Stimulated activated CD8-positive, alpha-beta memory T cell treated with anti-CD3 and anti-CD28 coated beads, Interleukin-12 subunit alpha, Interleukin-12 subunit beta, amount 100 ng/mL, for 1 hour (primary cell): Measurements from ENCODE around the gene DACT1.

Source experiments
- DNase-seq: peaks from one replicate; pipeline ENCODE4 v3.0.0-alpha.2; 2020; ENCODE audit warnings: low read depth

The DACT1 gene

DNA sequence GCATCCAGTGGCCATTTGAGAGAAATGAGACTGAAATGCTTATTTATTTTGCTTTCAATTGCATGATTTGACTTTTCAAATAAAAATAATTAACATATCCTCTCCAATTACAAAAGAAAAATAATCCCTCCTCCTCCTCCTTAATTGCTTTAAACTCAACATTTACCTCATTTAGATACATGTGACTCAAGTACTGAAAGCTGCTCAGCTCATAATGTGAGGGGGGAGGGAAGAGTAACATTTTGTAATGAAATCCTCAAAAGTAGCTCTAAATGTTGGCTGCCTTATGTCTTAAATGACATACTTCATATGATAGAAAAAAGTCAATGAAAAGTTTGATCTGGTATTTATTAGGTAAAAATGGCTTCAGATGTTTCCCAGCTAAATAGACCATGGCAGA lies 29.0 kb downstream of the DACT1 start:
- no peak for DNase-seq

DNA sequence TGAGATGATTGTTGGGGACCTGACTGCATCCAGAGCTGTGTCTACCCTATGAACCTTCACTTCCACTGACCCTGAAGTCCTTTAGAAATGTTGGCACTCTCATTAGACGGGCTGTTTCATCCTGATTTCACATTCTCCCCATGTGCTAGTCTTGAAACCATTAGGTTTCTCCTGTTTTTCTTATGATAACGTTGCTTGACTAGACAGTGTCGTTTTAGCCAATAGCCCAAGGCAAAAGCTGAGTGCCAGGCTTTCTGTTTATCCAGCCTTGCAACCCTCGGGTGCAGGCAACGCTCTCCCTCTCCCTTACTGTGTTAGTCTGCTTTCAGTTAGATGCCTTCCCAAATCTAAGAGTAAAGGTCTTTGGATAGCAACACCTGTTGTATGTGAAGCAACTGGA lies 30.1 kb downstream of the DACT1 start:
- DNase-seq = no peak

DNA sequence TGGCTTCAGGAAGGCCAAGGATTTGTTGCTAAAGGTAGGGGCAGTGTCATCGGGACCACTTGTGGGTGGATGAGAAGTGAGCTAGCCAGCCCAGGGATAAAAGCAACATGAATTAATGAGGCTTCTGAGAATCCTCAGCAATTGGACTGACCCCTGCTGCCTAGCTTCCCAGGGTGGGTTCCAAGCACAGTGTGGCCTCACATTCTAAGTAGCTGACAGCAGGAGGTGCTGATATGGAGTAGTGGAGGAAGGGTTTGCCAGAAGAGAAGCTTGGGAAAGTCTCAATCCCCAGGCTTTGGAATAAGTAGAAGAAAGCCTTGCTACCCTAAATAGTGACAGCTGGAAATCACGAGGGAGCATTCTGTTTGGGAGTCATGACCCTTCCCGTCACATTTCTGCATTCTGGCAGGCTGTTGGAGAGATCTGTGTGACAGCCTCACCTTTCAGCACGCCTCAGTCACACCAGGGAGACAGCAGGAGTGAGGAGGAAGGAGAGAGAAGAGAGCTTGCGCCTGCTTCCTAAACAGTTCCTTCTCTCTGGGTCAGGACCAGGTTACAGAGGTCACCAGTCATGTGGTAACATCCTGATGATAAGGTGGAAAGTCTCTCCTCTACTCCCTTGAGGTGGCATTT lies 31.2 kb downstream of the DACT1 start:
- no peak for DNase-seq

DNA sequence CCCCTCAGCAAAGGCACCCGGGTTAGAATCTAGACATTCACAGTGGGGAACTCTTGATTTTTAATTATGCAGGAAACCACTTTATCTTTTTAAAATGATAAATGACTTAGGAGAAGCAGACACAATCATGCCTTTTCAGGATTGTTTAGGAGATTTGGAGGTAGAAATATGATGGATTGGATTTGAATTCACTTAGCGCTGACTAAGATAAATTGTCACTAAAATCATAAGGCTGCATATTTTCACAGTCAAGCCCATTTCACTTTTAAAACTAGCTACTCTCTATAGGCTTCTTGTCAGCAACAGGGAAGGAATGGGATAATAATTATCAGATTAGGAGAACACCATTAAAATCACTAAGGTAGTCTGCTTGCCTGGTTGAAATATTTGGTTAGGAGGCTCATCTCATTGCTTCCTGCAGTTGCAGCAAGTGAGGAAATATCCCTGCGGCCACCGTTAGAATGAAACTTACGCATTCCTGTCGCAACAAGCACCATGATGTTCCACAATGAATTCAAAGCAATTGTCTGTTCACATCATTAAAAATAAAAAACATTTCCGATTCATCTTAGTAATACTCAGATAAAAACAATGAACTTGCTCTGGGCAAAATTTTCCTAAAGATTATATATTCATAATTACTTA lies 31.9 kb downstream of the DACT1 start:
- DNase-seq = no peak

DNA sequence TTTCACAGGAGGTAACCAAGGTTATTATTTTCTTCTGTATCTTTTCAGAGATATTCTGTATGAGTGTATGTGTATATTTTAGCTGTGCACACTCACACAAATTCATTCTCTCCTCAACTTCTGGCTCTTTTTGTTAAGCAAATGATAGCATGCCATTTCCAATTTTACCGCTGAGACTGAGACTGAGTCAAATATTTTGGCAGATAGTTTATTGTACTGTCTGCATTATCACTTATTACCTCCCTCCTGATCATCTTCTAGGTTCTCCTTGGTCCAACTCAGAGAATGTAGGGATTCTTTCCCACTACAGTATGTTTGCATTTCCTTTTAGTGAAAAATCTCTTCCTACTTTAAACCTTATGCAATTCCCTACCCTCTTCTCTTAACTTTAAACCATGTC lies 33.3 kb downstream of the DACT1 start:
- DNase-seq = no peak

DNA sequence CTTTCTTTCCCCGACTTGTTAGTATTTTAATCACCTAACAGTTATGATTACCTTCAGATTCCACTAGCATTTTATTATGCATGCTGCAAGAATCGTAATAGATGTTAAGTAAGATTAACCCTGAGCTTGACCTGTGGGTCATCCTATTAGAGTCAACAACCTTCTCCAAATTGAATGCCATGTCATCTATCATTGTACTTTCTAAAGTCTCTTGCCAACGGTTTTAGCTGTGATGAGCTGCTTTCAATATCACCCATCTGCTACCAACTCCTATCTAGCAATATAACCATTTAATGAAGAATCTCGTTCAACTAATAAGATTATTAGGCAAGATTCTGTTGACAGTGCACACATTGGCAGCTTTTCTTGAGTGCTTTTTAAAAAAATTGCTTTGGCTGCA lies 33.7 kb downstream of the DACT1 start:
- no peak for DNase-seq

DNA sequence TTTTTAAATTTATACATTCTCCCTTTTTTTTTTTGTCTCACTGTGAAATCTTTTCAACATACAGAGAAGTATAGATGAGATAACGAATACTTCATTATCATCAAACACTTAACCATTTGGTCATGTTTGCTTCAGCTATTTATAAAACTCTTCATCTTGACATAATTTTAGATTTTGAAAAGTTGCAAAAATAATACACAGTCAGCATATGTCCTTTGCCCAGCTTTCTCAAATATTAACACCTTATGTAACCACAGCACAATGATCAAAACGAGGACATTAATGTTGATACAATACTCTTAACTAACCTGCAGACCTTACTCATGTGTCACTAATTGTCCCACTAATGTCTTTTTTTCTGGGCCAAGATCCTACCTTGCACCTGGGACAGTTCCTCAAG lies 36.0 kb downstream of the DACT1 start:
- DNase-seq = no peak

DNA sequence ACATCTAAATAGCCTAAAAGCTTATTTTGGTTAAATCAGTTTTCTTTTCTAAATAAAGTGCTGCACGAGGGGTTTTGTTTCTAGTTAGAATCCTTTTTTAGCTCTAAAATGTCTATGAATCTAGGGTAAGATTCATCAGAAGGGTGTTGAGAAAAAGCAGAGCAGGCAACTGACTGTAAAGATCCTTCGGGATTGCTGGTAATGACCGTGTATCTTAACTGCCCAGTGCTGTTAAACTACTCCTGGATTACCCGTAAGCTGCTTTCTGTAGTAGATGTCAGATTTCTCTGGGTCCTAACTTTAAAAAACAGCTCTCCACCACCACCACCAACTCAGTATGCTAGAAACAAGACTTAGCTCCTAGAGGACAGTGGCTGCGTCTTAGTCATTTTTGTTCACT lies 39.2 kb downstream of the DACT1 start:
- no peak for DNase-seq

DNA sequence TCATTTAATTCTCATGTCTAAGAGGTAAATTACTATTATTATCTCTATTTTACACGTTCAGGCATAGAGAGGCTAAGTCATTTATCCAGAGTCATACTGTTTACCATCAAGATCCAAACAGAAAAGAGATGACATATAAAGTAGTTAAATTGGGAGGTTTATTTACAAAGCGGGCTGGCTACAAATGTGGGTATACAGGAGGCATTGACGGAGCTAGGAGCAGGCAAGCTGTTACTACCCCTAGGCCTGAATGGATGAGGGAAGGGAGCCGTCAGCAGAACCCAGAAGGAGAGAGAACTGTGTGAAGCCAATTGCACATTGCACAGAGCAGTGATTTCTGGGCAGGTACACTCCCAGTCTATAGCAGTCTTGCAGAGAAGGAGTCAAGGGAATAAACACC lies 39.8 kb downstream of the DACT1 start:
- no peak for DNase-seq

DNA sequence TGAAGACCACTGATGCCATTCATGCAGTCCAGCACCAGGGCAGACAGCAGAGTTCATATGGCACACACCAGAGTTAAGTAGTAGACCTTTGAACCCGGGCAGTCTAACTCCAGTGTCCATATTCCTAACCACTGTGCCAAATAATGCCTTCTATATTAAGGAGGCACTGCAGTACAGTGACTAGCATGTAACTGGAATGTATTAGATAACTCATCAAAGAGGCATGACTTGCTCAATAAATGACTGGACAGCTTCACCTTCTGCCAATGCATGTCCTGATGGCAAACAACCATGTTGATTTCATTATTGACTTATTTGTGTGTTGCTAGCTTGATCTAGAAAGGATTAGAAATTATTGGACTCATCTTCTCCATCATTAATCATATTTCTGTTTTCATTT lies 40.2 kb downstream of the DACT1 start:
- DNase-seq = no peak

DNA sequence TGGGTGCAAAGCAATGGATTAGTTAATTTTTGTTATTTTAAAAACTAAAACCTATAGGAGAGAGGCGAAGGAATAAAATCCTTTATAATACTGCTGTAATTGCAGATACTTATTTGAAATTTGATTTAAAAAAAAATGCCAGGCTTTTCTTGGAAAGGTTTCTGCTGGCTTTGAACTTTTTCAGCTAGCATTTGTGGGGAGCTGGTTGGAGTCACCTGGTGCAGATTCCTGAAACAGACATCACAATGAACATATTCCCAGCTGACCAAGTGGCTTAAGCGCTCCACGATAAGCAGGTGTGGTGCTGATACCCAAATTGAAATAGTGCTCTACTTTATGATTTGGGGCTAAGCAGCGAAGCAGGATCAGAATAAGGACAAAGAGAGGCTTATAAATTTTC lies 42.9 kb downstream of the DACT1 start:
- no peak for DNase-seq

DNA sequence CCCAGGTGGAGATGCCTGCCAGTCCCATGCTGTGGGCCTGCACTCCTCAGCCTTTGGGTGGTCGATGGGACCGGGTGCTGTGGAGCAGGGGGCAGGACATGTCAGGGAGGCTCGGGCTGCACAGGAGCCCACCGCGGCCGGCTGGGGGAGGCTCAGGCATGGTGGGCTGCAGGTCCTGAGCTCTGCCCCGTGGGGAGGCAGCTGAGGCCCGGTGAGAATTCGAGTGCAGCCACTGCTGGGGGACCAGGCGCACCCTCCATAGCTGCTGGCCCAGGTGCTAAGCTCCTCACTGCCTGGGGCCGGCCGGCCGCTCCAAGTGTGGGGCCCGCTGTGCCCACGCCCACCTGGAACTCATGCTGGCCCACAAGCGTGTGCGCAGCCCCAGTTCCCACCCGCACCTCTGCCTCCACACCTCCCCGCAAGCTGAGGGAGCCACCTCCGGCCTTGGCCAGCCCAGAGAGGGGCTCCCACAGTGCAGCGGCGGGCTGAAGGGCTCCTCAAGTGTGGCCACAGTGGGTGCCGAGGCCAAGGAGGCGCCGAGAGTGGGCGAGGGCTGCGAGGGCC lies 49.6 kb downstream of the DACT1 start:
- no peak for DNase-seq

DNA sequence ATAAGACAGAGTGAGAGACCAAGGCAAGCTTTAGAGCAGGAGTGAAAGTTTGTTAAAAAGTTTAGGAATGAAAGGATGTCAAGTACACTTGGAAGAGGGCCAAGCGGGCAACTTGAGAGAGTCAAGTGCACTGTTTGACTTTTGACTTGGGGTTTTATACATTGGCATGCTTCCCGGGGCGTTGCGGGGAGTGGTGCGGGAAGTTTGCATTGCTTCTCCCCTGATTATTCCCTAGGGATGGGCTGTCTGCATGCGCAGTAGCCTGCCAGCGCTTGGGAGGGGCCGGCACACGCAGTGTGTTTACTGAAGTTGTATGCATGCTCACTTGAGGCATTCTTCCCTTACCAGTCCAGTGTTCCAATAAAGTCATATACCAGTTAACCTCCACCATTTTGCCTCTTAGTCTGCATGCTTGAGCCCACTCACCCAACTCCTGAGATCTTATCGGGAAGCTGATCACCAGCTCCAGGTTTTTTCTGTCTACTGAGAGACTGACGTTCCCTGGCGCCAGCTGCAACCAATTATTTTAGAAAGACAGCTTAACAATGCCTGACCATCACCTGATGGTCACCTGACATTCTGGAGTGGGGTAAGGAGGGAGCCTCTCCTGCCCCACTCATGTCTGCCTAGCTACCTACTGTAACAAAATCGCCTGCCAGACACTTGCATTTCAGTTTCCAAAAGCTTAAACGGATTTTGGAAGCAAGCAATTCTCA lies 53.2 kb downstream of the DACT1 start:
- DNase-seq = no peak

DNA sequence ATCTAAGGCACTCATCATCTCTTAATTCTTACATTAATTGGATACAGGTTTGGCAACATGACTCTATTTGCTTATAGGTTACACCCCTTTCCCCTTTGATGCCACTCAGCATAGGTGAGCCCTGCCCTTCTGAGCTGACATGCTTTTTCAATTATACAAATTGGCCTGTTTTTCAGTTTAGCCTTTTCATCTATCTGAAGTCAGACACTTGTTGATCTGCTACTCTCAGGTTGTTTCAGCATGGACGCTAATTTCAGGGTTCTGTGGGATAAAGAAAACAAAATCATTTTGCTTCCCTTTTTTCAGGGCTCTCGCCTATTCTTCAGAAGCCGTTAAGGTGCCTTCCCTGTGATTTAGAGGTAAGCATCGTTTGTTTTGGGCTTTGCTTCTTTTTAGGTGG lies 55.3 kb downstream of the DACT1 start:
- DNase-seq = no peak

DNA sequence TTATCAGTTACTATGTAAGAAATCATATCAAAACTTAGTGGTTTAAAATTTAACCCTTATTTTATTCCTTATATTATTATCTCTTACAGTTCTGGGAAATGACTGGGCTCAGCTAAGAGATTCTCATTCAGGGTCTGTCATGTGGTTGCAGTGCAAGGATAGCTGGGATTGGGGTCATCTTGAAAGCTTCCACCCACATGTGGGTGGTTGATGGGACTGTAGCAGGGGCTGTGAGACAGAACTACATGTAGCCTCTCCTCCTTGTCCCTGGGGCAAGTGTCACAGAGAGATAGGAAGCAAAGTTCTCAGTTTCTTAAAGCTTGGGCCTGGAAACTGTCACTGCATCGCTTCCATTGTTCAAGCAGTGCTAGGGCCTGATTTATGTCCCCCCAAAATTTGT lies 57.8 kb downstream of the DACT1 start:
- DNase-seq = no peak

DNA sequence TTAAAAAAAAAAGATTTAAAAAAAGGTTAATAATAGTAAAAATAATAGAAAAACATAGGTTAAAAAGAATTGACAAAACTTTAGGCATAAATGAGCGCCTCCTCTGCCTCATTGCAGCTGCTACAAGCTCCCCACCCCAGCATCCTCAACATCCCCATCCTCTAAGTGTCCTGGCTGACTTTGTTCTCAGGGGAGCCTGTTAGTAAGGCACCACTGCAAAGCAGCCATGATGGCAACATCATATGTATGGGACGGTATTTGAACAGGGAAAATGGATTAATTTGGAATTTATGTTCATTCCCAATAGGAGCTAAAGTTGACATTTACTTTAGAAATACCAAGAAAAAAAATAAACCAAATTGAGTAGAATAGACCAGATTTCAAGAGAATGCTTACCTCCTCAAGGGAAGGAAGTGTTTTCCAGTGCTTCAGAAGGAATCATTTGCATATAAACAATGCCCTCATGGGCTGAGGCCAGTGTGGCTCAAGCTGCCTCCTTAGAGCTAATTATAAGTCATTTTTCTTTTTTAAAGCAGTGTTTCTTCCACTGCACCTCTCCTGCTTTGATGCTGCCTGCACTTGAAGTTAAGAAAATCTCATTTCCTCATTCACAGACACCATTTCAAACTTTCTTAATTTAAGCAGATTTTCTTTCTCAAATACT lies 59.6 kb downstream of the DACT1 start:
- no peak for DNase-seq
